ENCODE results near the gene PLSCR1.
"Not testable (repeated sequence)": the region's sequence is repeated elsewhere in the genome, so short reads cannot be mapped to it uniquely, and the experiment has no call there.

PLSCR1 gene

DNA sequence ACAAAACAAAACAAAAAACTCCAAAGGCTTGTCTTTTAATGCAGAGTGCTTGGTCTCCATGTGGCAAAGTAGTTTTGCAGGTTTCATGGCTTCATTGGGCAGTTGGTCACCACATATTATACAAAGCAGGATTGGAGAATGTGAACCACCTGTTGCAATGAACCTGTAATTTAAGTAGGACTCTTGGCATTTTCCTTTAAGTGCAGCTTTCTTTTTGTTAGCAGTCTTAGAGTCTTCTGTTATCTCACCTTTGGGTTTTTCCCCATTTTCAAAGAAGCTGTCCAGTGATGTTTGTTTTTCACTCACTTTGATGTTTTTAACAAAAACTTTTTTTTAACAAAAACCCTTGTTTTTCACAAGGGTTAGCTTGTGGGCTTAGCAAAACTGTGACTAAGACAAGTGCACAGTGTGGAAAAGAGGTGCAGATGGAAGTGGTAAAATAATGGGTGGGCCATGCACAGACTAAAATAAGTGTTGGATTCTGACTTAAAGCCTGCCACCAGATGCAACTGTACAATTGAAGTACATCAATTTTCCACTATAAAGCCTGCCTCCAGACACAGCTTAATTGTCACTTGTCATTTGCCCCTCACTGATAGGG lies 2.9 kb upstream of the PLSCR1 start:
- no peak for DNase-seq

DNA sequence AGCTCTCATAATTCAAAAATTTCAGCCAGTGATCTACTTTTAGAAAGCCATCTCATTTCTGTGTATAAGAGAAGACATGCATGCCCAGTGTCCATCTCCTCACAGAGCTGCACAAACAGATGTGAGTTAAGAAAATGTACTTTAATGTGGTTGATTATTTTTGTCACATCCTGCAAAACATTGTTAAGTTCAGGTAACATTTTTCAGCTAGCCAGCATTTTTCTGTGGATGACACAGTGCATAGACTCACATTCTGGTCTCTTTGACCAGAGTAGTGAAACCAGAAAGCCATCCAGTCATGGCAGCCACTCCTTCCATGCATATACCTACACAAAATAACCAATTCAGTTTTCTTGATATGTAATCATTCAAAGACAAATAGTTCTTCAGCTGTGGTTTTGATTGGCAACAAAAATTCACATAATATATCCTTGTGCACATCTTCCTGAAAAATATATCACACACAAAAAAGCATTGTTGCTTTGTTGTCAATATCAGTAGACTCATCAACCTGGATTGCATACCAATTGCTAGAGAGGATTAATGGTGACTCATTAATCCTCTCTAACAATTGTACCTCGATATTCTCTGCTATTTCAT lies 2.1 kb upstream of the PLSCR1 start:
- DNase-seq, result no peak

DNA sequence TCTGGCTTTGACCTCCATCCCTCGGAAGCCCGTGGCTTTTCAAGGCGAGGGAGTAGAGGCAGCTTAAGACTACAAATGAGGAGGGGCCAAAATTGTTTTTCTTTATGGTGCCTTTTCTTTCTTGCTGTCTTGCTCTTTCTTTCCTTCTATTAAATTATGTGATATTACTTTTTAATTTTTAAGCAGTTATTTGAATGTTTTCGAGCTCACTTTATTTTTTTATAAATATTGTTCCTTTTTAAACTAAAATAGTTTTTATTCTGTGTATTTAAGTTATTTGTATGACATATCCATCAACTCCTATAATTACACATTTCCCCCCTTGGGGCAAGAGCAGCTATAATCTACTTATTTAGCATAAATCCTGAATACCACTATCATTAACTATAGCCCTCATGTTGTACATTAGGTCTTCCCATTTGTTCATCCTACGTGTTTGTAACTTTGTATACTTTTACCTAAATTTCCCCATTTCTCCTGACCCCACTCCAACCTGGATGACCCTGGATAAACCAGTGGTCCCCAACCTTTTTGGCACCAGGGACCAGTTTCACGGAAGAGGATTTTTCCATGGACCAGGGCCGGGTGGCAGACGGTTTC lies 622 bp upstream of the PLSCR1 start:
- no peak for DNase-seq

DNA sequence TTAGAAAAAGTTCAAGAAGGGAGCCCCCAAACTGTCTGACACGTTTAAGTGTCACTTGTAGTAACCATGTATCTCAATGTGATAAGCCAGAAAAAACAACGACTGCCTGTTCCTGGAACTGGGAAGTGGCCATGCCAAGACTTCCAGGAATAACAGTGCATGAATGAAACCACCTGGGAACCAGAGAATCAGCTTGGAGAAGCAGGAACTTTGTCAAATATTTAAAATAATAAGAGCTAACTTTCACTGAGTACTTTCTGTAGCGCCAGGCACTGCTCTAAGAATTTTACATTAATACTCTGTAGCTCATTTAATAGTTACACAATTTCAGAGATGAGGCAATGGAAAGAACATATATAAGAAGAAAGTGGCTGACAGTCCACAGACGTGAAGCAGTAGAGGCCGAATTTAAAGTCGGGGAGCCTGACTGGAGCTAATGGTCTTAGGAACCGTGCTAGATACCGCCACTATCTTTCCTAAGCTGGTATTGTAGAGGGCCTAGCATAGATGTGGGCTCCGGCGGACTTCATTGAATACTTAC lies 876 bp downstream of the PLSCR1 start:
- peak; percentile 57 for DNase-seq

DNA sequence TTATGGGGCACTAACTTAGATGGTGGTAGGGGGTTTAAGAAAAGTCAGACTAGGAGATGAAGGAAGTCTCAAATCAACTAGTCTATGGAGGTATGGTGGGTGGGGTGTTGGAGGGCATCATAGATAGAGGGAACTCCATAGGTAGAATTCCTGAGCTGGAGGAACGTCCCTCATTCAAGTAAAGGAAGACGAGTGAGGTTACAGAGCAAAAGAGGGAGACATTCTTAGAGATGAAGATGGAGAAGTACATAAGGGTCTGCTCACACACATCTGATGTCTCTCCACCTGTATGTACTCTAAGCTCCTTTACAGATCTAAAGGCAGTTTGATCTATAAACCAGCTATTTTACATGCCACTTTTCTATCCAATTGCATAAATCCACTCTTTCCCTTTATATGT lies 1.4 kb downstream of the PLSCR1 start:
- no peak for DNase-seq

DNA sequence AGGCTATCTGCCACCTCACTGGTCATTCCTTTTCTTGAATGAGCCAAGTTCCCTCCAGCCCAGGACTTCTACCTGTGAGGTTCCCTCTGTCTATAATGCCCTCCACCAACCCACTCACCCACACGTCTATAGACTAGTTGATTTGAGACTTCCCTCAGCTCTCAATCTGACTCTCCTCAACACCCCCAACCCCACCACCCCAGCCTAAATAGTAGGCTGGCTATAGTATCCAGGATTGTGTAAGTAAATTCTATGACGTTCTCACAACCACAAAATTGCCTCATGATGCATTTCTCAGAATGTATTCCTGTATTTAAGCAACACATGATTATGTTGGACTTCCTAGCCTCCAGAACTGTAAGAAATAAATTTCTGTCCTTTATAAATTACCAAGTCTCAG lies 2.2 kb downstream of the PLSCR1 start:
- no peak for DNase-seq

DNA sequence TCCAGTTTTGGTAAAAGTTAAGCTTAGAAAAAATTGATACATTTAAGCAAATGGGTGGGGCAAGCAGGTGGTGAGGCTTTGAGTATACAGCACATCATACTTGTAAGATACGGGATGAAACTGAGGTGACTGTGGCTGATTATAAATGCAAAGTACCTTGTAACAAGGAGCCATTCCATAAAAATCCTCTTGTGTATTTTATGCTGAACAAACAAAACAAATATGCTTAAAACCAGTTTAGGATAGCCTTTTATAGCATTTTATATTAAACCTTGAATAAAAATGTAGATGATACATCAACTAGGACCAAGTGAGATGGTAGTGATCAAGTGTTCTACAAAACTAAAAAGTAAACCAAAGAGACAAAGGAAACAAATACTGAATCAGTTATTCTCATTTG lies 3.4 kb downstream of the PLSCR1 start:
- no peak for DNase-seq

DNA sequence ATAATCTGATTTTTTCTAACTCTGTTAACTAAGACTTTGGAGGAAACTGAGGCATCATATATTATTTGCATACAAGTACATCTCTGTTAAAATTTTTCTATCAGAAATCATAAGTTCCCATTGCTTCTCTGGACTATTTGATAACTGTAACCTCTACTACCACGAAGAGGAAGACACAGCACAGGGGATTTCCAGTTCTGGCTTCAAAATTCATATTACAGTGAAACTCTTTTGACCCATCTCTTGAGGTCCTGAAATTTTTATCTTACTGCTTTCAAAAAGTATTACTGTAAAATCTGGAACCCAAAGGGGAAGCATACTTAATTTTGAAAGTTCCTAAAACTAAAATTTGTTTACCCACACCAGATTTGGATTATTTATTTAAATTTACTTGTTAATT lies 4.2 kb downstream of the PLSCR1 start:
- DNase-seq, result no peak

DNA sequence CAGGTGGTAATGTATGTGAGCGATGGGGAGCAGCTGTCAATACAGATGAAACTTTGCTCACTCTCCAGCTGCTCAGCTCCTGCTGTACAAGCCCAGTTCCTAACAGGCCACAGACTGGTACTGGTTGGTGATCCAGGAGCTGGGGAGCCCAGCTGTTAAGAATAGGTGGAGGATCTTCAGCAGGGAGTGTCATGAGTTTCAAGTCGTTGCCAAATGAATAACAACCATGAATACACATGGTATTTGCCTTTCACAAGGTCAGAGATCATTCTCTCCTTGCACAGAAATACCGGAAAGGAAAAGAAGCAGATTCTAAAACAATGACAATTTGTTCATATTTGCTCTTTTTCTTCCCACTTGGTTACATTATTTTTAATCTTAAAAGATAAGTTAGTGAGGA lies 5.1 kb downstream of the PLSCR1 start:
- DNase-seq, result no peak

DNA sequence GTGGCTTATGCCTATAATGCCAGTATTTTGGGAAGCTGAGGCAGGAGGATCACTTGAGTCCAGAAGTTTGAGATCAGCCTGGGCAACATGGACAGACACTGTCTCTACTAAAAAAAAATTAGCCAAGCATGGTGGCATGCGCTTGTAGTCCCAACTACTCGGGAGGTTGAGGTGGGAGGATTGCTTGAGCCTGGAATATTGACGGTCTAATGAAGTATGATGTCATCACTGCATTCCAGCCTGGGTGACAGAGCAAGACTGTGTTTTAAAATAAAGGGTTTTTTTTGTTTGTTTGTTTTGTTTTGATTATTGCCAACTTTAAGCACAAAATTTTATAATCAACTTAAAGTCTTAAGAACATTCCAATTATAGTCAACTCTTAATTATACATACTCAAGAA lies 6.8 kb downstream of the PLSCR1 start:
- no peak for DNase-seq

DNA sequence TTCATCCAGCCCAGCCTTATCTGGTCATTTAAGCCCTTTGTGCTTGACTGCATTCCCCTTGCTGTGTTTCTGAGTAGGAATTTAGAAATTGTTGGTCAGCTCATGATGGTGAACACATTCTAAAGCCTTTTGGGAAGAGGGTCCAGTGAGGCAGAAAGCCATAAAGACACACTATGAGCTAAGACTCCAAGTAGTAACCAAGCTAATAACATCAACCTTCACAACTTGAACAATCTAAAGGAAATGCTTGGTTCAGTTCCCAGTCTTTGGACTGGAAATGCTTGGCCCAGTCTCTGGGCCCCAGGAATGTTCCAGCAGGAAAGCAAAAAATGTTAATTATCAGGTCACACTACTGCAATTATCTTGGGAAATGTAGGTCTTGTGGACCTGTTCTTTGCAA lies 7.7 kb downstream of the PLSCR1 start:
- DNase-seq, result no peak

DNA sequence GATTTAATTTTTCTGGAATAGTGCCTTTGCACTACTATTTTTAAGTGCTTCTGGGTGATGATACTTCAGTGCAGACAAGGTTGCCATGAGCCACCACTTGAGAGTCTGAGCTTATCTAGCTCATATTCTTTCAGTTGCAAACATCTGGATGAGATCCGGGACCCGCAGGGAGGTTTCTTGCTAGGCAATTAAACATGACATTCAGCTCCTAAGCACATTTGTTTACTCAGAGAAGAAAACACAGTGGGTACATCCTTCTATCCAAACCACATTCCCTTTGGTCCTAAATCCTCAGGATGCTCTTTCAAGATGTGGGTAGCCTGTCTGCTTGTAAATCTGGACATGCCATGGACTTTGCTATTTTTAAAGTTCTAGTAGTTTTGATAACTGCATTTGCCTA lies 12.0 kb downstream of the PLSCR1 start:
- DNase-seq, result no peak

DNA sequence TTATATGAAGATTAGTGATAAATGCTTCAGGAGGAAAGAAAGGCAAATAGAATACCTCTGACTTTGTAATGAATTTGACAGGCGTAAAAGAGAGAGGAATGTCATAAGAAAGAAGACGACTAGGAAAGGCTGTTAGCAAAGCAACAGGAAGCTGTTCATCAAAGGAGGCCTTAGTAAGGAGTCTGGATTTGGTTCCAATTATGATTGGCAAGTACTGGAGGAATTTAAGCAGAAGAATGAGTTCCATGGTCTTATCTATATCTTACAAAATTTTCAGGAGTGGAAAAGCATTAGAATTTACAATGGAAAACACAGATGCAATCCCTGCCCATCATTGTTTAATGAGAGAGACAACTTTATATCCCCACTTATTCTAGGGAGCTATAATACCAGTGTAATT lies 13.8 kb downstream of the PLSCR1 start:
- DNase-seq, result no peak

DNA sequence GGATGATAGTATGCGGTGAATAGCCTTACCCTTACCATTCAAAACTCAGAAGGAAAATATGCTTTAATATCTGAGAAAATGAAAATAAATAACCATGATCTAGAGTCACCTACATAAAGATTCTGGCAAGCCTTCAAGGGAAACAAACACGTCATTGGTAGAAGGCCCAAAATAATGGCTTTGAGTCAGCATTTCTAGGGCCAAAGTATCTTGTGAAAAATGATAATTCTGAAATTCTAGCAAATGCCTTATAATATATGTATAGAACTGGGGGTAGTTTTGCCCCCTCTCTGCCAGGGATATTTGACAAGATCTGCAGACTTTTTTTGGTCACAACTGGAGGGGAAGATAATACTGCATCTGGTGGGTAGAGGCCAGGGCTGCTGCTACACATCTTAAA lies 15.4 kb downstream of the PLSCR1 start:
- DNase-seq, result no peak

DNA sequence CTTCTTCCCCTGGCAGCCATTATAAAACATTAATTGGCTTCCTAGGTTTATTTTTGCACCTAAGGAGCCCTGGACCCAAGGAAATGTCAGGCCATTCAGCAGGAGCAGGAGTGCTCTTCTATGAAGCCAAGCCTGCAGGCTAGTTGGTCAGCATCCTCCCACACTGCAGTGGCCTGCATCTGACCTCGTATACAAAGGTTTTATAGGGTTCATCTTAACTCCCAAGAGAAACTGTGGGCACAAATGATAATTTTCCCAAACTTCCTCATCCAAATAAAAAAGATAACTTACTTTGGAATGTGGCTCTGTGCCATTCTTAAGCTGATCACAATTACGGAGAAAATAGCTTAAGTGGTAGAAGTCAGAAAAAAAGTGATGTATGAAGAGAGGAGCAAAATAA lies 19.4 kb downstream of the PLSCR1 start:
- no peak for DNase-seq

DNA sequence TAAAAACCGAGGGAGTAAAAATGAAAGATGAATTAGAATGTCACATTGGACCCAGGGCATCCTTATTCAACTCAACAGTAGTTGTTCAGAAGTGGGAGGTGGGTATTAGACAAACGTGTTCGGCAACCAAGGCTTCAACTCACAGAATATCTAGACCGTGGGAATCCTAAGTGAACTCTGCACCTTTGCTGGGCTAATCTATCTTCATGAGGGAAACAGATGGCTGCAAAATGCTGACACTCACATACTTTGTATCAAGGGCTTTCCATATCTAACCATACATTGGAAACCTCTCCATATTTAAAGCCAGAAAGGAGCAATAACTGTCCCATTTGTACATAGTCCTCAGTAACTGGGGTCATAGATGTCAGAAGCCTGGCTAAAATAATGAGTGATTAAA lies 20.9 kb downstream of the PLSCR1 start:
- DNase-seq, result no peak

DNA sequence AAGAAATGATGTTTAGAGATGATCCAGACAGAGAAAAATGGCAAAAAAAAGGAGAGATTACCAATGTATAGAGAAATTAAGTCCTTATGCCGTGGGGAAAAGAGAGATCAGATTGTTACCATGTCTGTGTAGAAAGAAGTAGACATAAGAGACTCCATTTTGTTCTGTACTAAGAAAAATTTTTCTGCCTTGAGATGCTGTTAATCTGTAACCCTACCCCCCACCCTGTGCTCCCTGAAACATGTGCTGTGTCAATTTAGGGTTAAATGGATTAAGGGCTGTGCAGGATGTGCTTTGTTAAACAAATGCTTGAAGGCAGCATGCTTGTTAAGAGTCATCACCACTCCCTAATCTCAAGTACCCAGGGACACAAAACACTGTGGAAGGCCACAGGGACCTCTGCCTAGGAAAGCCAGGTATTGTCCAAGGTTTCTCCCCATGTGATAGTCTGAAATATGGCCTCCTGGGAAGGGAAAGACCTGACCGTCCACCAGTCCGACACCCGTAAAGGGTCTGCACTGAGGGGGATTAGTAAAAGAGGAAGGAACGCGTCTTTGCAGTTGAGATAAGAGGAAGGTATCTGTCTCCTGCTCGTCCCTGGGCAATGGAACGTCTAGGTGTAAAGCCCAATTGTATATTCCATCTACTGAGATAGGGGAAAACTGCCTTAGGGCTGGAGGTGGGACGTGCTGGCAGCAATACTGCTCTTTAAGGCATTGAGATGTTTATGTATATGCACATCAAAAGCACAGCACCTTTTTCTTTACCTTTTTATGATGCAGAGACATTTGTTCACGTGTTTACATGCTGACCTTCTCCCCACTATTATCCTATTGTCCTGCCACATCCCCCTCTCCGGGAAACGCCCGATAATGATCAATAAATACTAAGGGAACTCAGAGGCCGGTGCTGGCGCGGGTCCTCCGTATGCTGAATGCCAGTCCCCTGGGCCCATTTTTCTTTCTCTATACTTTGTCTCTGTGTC lies 21.9 kb downstream of the PLSCR1 start:
- DNase-seq, result not testable (repeated sequence)

DNA sequence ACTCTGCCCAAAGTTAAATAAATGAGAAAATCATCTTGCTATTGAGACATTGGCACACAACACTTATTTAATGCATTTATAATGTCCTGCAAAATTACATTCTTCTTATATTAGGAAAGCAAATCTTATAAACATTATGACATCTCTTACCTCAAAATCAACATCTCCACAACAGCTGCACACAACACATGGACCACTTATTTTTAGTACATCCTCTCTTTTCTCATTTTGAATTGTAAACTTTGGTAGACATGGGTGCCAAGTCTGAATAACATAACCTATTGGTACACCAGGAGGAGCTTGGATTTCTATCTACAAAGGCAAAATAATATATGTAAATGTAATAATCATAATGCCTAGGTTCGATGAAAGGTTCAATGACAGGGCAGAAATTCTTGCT lies 23.0 kb downstream of the PLSCR1 start:
- no peak for DNase-seq

DNA sequence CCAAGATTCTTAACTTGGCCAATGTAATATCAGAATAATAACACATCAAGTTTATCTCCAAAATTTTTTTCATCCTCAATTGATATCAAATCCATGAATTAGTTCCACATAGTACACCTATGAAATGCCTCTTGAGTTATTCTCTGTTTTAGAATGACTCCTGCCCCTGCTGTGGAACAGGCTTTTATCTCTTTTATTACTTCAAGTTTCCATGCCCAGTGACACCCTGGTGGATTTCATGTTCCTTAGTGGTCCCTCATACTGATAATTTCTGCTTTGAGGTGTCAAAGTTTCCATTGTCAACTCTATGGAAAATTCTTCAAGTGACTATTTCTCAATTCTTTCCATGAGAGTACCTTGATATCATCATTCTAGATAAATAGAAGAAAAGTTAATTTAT lies 24.6 kb downstream of the PLSCR1 start:
- no peak for DNase-seq

DNA sequence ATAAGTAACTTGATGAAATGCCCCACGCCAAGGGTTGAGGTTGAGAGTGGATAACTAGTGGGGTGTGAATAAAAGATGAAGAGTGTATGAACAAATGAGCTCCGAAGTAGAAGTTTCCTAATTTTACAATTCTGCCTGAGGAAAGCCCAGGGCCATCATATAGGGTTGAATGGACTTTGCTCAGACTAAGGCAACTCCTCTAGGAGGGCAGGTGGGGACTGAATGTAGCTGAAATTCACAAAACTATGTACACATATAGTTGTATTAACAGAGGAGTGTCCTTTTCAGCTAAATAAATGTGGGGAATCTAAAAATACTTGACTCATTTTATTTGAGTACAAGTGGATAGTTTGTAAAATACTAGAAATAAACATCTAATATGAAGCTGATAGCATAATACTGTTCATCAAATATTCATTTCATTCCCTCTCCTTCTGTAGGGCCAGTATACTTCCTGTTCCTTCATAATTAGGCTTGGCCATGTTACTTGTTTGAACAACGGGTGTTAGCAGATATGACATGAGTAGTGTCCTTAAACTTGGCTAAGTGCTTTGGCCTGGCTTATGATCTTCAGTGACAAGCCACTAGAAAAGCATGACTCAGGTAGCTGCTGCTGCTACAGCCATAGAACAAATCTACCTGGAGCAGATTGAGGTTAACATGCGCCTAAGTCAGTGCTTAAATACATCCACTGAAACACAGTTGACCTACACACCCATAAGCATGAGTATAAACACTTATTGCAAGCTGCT lies 26.5 kb downstream of the PLSCR1 start:
- DNase-seq, result no peak

DNA sequence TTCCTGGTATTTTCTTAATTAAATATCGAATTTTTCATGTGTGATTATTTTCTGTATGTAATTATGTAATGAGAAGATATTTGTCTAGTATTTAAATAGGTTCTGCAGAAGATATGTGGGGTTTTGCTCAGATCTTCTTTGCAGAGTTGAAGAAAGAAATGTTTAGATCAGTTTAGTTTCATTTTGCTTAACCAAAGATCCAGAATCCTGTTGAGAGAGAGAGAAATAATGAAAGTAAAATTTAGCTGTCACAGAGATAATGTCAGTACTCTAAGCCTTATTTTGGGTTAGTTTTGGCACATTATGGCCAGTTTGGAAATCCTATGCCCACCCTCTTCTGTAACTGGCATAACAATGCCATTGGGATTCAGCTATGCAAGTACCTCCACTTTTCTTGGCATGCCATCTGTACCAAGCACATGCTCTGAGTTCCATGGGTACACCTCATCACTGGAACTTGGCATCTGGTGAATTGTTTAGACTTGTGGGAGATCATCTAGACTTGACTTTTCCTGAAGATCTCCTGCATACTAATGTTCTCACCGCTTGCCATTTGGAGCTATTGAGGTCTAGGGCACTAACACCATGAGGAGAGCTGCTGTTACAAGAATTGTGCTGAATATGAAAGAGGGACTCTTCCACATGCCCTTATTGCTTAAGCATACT lies 30.9 kb downstream of the PLSCR1 start:
- no peak for DNase-seq

All from left hindlimb (tissue), 1 donor.